ENCODE results near the gene DOLPP1.

GRCh38 chr9:129073404-129073803, 7.5 kb upstream of the DOLPP1 start:
- TF ChIP-seq CTCF (IDR thresholded peaks at IDR 0.05): no peak
- no peak for TF ChIP-seq POLR2AphosphoS5 (IDR thresholded peaks at IDR 0.05; ENCODE audit: low read depth, low read length)
- no peak for TF ChIP-seq REST (IDR thresholded peaks at IDR 0.05; ENCODE audit: insufficient read depth in 1 of 2, low read depth in 2 of 2, low read length in 1 of 2)

Measured in Panc1 (cell line).